ENCODE results near the gene DPYD.
A peak's percentile ranks its signal among the peaks of the same experiment; 100 is the strongest.

The DPYD gene

GRCh38 chr1:97524211-97524610 lies 396.6 kb downstream of the DPYD start:
- no peak for DNase-seq (ENCODE audit: low spot score)

GRCh38 chr1:97516588-97516987 lies 404.2 kb downstream of the DPYD start:
- no peak for DNase-seq (ENCODE audit: low spot score)

- DNase-seq (ENCODE audit: low spot score) = no peak
Measured at GRCh38 chr1:97508653-97509218, 412.1 kb downstream of the DPYD start.

- DNase-seq (ENCODE audit: low spot score) = no peak
Measured at GRCh38 chr1:97507863-97508262, 413.0 kb downstream of the DPYD start.

- no peak for DNase-seq (ENCODE audit: low spot score)
Measured at GRCh38 chr1:97506368-97506767, 414.5 kb downstream of the DPYD start.

- DNase-seq (ENCODE audit: low spot score) = no peak
Measured at GRCh38 chr1:97505816-97506215, 415.0 kb downstream of the DPYD start.

- DNase-seq (ENCODE audit: low spot score) = no peak
Measured at GRCh38 chr1:97505289-97505688, 415.5 kb downstream of the DPYD start.

GRCh38 chr1:97502360-97502759 lies 418.5 kb downstream of the DPYD start:
- DNase-seq (ENCODE audit: low spot score) = no peak

- no peak for DNase-seq (ENCODE audit: low spot score)
Measured at GRCh38 chr1:97501628-97502027, 419.2 kb downstream of the DPYD start.

GRCh38 chr1:97500760-97501159 lies 420.1 kb downstream of the DPYD start:
- DNase-seq (ENCODE audit: low spot score) = no peak

- no peak for DNase-seq (ENCODE audit: low spot score)
Measured at GRCh38 chr1:97499667-97500066, 421.2 kb downstream of the DPYD start.

GRCh38 chr1:97489834-97490233 lies 431.0 kb downstream of the DPYD start:
- DNase-seq (ENCODE audit: low spot score) = no peak

GRCh38 chr1:97488530-97488929 lies 432.3 kb downstream of the DPYD start:
- DNase-seq (ENCODE audit: low spot score) = no peak

GRCh38 chr1:97482022-97482421 lies 438.8 kb downstream of the DPYD start:
- no peak for DNase-seq (ENCODE audit: low spot score)

- DNase-seq (ENCODE audit: low spot score) = no peak
Measured at GRCh38 chr1:97467445-97467844, 453.4 kb downstream of the DPYD start.

- DNase-seq (ENCODE audit: low spot score) = no peak
Measured at GRCh38 chr1:97464305-97464704, 456.5 kb downstream of the DPYD start.

GRCh38 chr1:97461782-97462181 lies 459.1 kb downstream of the DPYD start:
- no peak for DNase-seq (ENCODE audit: low spot score)

GRCh38 chr1:97457446-97458089 lies 463.3 kb downstream of the DPYD start:
- DNase-seq (ENCODE audit: low spot score) = no peak

GRCh38 chr1:97451944-97452343 lies 468.9 kb downstream of the DPYD start:
- DNase-seq (ENCODE audit: low spot score) = no peak

- DNase-seq (ENCODE audit: low spot score) = no peak
Measured at GRCh38 chr1:97451046-97451826, 469.6 kb downstream of the DPYD start.

GRCh38 chr1:97441966-97442365 lies 478.9 kb downstream of the DPYD start:
- DNase-seq (ENCODE audit: low spot score) = no peak

GRCh38 chr1:97433824-97434177 lies 487.0 kb downstream of the DPYD start:
- no peak for DNase-seq (ENCODE audit: low spot score)

GRCh38 chr1:97433094-97433823 lies 487.6 kb downstream of the DPYD start:
- DNase-seq (ENCODE audit: low spot score) = peak; percentile 12

Measured in hepatic stellate cell (primary cell).